K562 (cell line): ENCODE results near the gene UBE2D2. TPM values are rescaled to one million over a fixed set of nuclear protein-coding genes. Genes with fewer than 3 reads are reported as not detected.

Experiments
- ATAC-seq: fragments of 200-7000 bp; cut with Tn5 transposase; 3 replicates; pipeline ENCODE4 v1.9.1; 2020; ENCODE audit warnings: moderate library complexity
- BruUV-seq: library from RNA; stranded (reverse); fragments of 400-500 nt; replicated peaks from 2 replicates; lab custom pipeline; 2021; lab: Mats Ljungman, UMichigan
- CTCF ChIA-PET: fragments of 300-600 bp; formaldehyde crosslinking; extraction: SDS; loops from one replicate; lab custom pipeline; 2021; ENCODE audit warnings: low intra/inter-chr PET ratio; lab: Yijun Ruan, JAX
- POLR2A ChIA-PET: fragments of 300-600, 350-650 bp; sonication (Branson Sonifier 250); formaldehyde crosslinking; extraction: SDS; loops from one replicate; lab custom pipeline; 2021; ENCODE audit warnings: antibody characterized with exemption, inconsistent platforms; lab: Yijun Ruan, JAX
- DNase-seq, 4 experiments: peaks; one replicate each; pipeline versions ENCODE4 v3.0.0 to v3.0.0-alpha.2; 2011 to 2018; ENCODE audit warnings: low spot score in 3 of 4, mixed read lengths in 3 of 4; ENCODE audit errors: extremely low read depth in 1 of 4
- FAIRE-seq: peaks from 2 replicates; lab custom pipeline; 2011; peaks lifted over from hg19 to GRCh38; lab: Jason Lieb, UNC
- H2AFZ ChIP-seq: 2 replicates; pipeline ENCODE4 v1.6.0; 2011; ENCODE audit warnings: low read depth, low read length, control low read depth, inconsistent platforms
- H3K27ac ChIP-seq: fragments of 200-600 bp; 3 replicates; pipeline ENCODE4 v1.8.0; 2011; ENCODE audit warnings: low read depth, mild to moderate bottlenecking, control low read depth, inconsistent platforms, low read length, moderate library complexity, mixed read lengths; ENCODE audit errors: extremely low read depth
- H3K27me3 ChIP-seq, 2 experiments: fragments of 300-600 bp in 1 of 2; 2 replicates in 1 of 2; 3 replicates in 1 of 2; pipeline versions ENCODE4 v1.6.0 to v1.8.0; 2011; ENCODE audit warnings: inconsistent platforms in 2 of 2, low read length in 2 of 2, mild to moderate bottlenecking in 1 of 2, mixed read lengths in 1 of 2, moderate library complexity in 1 of 2; ENCODE audit not compliant: control insufficient read depth in 2 of 2, insufficient read depth in 2 of 2
- H3K36me3 ChIP-seq: fragments of 300-600 bp; 3 replicates; pipeline ENCODE4 v1.8.0; 2011; ENCODE audit warnings: mild to moderate bottlenecking, low read length, inconsistent platforms; ENCODE audit not compliant: control insufficient read depth, insufficient read depth
- H3K4me1 ChIP-seq, 2 experiments: fragments of 200-600 bp in 1 of 2; replicated peaks in 1 of 2; 2 replicates in 1 of 2; 3 replicates in 1 of 2; pipeline versions ENCODE4 v1.5.1 to v1.8.0; 2011; ENCODE audit warnings: inconsistent platforms in 2 of 2, low read length in 2 of 2, mild to moderate bottlenecking in 1 of 2, mixed read lengths in 1 of 2, moderate library complexity in 1 of 2; ENCODE audit not compliant: control insufficient read depth in 2 of 2, insufficient read depth in 2 of 2
- H3K4me2 ChIP-seq: 2 replicates; pipeline ENCODE4 v1.6.1; 2011; ENCODE audit warnings: low read length, control low read depth, inconsistent platforms, mixed read lengths; ENCODE audit not compliant: insufficient read depth
- H3K4me3 ChIP-seq: fragments of 200-600 bp; sonication (generic), shearing (Covaris generic); 2 replicates; pipeline ENCODE4 v1.5.1; 2016; ENCODE audit warnings: control low read depth, inconsistent platforms
- H3K79me2 ChIP-seq: fragments of 200-600 bp; 3 replicates; pipeline ENCODE4 v1.8.0; 2011; ENCODE audit warnings: low read length, inconsistent platforms; ENCODE audit not compliant: control insufficient read depth, insufficient read depth
- H3K9ac ChIP-seq, 2 experiments: 2 replicates each; pipeline versions ENCODE4 v1.6.0 to v1.6.1; 2011; ENCODE audit warnings: low read depth in 2 of 2, low read length in 2 of 2, control low read depth in 1 of 2, inconsistent platforms in 1 of 2, mild to moderate bottlenecking in 1 of 2, mixed read lengths in 1 of 2; ENCODE audit not compliant: insufficient read depth in 1 of 2
- H3K9me1 ChIP-seq: one replicate; pipeline ENCODE4 v1.6.0; 2011; ENCODE audit warnings: inconsistent platforms, mild to moderate bottlenecking, low read length, moderate library complexity; ENCODE audit not compliant: control insufficient read depth, insufficient read depth
- H3K9me3 ChIP-seq: replicated peaks from 2 replicates; pipeline ENCODE4 v1.5.1; 2011; ENCODE audit warnings: low read depth, low read length, inconsistent platforms; ENCODE audit not compliant: control insufficient read depth, insufficient read depth
- H4K20me1 ChIP-seq: replicated peaks from 2 replicates; pipeline ENCODE4 v1.6.1; 2011; ENCODE audit warnings: low read length, inconsistent platforms, mixed read lengths; ENCODE audit not compliant: control insufficient read depth, insufficient read depth
- C11orf30 ChIP-seq: fragments of 450-650 bp; IDR thresholded peaks from 2 replicates; pipeline ENCODE4 v1.6.1; 2016; ENCODE audit warnings: low read depth, mild to moderate bottlenecking
- FUS ChIP-seq: fragments of 200-400 bp; formaldehyde crosslinking; optimal IDR thresholded peaks from 2 replicates; pipeline ENCODE3; 2017; ENCODE audit warnings: low read depth, low read length
- KAT7 ChIP-seq: sonication (generic); formaldehyde crosslinking; IDR thresholded peaks from 2 replicates; pipeline ENCODE4 v1.8.0; 2022; ENCODE audit warnings: missing genetic modification reagents, mild to moderate bottlenecking, borderline replicate concordance
- KLF10 ChIP-seq: fragments of 250-450 bp; sonication (Bioruptor Pico); IDR thresholded peaks from 2 replicates; pipeline ENCODE4 v1.6.1; 2021; ENCODE audit warnings: matching md5 sums
- LARP7 ChIP-seq: fragments of 450-650 bp; IDR thresholded peaks from 2 replicates; pipeline ENCODE4 v1.6.1; 2016
- RBM25 ChIP-seq: fragments of 200-400 bp; formaldehyde crosslinking; IDR thresholded peaks from 2 replicates; pipeline ENCODE4 v1.6.1; 2018; ENCODE audit warnings: low read length, low read depth, moderate library complexity; ENCODE audit not compliant: severe bottlenecking
- ZBTB11 ChIP-seq, 3 experiments: fragments of 200-800 bp in 1 of 3; fragments of 250-450 bp in 1 of 3; fragments of 450-650 bp in 1 of 3; sonication (Bioruptor Pico) in 1 of 3; sonication (Bioruptor generic) in 1 of 3; formaldehyde crosslinking in 1 of 3; IDR thresholded peaks; 2 replicates each; pipeline versions ENCODE4 v1.6.1 to v1.8.0; 2016 to 2022; ENCODE audit warnings: mild to moderate bottlenecking in 2 of 3, missing genetic modification characterization in 2 of 3, missing compliant biosample characterization in 1 of 3, moderate library complexity in 1 of 3
- ZNF12 ChIP-seq: sonication (generic); formaldehyde crosslinking; IDR thresholded peaks from 2 replicates; pipeline ENCODE4 v1.4.0; 2020; ENCODE audit warnings: mild to moderate bottlenecking, missing genetic modification reagents
- ZNF589 ChIP-seq: fragments of 200-800 bp; sonication (Bioruptor generic); IDR thresholded peaks from 2 replicates; pipeline ENCODE4 v1.6.1; 2016; ENCODE audit warnings: low read depth, missing genetic modification characterization, missing compliant biosample characterization
- WGBS: fragments of 100-300 bp; shearing (Covaris generic); methylation state at CpG from one replicate; pipeline ENCODE4 v1.1.6; 2016; ENCODE audit warnings: low coverage, mixed read lengths; ENCODE audit not compliant: insufficient coverage; ENCODE audit errors: missing lambda C conversion rate; 5-methylcytosine and 5-hydroxymethylcytosine counted together
- in situ Hi-C: fragments of 300-500 bp; cut with MboI; formaldehyde crosslinking; loops from 4 replicates; pipeline ENCODE4 v1.15.0; 2018; ENCODE audit warnings: inconsistent platforms, mixed read lengths
- intact Hi-C: fragments of 100-400 bp; cut with micrococcal nuclease; formaldehyde crosslinking; loops from 2 replicates; pipeline ENCODE4 v1.14.2; 2022
- polyA plus RNA-seq, 8 experiments: library from polyadenylated mRNA; depleted of rRNA in 4 of 8; stranded (reverse) in 5 of 8; unstranded in 3 of 8; fragments of >200 nt; fragmentation: Nextera tagmentation in 2 of 8; fragmentation: Illumina TruSeq in 1 of 8; extraction: Ambion mirVana in 2 of 8; extraction: Trizol in 1 of 8; gene quantifications; 2 replicates each; pipeline versions ENCODE4 v1.2.1 to v1.2.3, GENCODE V29; 2011 to 2014; ENCODE audit warnings: inconsistent platforms in 1 of 8, missing spikeins in 1 of 8
- total RNA-seq, 7 experiments: library from RNA; depleted of rRNA in 6 of 7; stranded (reverse); fragments of >200 nt in 6 of 7; fragmentation: Illumina TruSeq in 2 of 7; extraction: Trizol in 2 of 7; gene quantifications; 2 replicates each; pipeline versions ENCODE4 v1.2.1 to v1.2.3, GENCODE V29; 2011 to 2021; ENCODE audit warnings: low replicate concordance in 1 of 7
- TF ChIP-seq, protein P1 (sequence below): fragments of 250-450 bp; sonication (Bioruptor Pico); IDR thresholded peaks from 2 replicates; pipeline ENCODE4 v1.4.0; 2020

UBE2D2 gene
- total and polyA plus RNA-seq, 9 of the 15 experiments (the other 6 are each of a cell fraction or from before 2014, with no cell fraction given): 53.6 to 198 (median 122) TPM

GRCh38 chr5:139574641-139575312 lies 13.6 kb downstream of the UBE2D2 start (continued):
- peak; percentile 75 for TF ChIP-seq RBM25

GRCh38 chr5:139575313-139575646 lies 14.1 kb downstream of the UBE2D2 start:
- no peak for DNase-seq
- no peak overlapping the region for H3K4me3 ChIP-seq
- ATAC-seq: no peak
- intact Hi-C loops: no loop called here
- H3K27me3 ChIP-seq: no peaks in the 10 kb centered on the region
- peaks cover 4% of the 10 kb centered on the region in 2 experiments; a peak in 3 of 5 replicates for H3K4me1 ChIP-seq
- H3K4me2 ChIP-seq: no peak overlapping the region
- no peak for FAIRE-seq
- TF ChIP-seq, protein P1, sequence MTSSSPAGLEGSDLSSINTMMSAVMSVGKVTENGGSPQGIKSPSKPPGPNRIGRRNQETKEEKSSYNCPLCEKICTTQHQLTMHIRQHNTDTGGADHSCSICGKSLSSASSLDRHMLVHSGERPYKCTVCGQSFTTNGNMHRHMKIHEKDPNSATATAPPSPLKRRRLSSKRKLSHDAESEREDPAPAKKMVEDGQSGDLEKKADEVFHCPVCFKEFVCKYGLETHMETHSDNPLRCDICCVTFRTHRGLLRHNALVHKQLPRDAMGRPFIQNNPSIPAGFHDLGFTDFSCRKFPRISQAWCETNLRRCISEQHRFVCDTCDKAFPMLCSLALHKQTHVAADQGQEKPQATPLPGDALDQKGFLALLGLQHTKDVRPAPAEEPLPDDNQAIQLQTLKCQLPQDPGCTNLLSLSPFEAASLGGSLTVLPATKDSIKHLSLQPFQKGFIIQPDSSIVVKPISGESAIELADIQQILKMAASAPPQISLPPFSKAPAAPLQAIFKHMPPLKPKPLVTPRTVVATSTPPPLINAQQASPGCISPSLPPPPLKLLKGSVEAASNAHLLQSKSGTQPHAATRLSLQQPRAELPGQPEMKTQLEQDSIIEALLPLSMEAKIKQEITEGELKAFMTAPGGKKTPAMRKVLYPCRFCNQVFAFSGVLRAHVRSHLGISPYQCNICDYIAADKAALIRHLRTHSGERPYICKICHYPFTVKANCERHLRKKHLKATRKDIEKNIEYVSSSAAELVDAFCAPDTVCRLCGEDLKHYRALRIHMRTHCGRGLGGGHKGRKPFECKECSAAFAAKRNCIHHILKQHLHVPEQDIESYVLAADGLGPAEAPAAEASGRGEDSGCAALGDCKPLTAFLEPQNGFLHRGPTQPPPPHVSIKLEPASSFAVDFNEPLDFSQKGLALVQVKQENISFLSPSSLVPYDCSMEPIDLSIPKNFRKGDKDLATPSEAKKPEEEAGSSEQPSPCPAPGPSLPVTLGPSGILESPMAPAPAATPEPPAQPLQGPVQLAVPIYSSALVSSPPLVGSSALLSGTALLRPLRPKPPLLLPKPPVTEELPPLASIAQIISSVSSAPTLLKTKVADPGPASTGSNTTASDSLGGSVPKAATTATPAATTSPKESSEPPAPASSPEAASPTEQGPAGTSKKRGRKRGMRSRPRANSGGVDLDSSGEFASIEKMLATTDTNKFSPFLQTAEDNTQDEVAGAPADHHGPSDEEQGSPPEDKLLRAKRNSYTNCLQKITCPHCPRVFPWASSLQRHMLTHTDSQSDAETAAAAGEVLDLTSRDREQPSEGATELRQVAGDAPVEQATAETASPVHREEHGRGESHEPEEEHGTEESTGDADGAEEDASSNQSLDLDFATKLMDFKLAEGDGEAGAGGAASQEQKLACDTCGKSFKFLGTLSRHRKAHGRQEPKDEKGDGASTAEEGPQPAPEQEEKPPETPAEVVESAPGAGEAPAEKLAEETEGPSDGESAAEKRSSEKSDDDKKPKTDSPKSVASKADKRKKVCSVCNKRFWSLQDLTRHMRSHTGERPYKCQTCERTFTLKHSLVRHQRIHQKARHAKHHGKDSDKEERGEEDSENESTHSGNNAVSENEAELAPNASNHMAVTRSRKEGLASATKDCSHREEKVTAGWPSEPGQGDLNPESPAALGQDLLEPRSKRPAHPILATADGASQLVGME (CRISPR knock-in tag): no peak
- TF ChIP-seq KLF10 (CRISPR knock-in tag) (no peak), ZNF589 (CRISPR knock-in tag) (no peak), ZBTB11 (CRISPR knock-in tag; IDR thresholded peaks at IDR 0.05) (no peak), ZNF12 (no peak), KAT7 (CRISPR knock-in tag) (no peak), C11orf30 (no peak), LARP7 (no peak), FUS (no peak)
- H3K27ac ChIP-seq: no peak overlapping the region
- H3K9me3 ChIP-seq: no peaks in the 10 kb centered on the region
- WGBS: 71% methylated on average over 2 of the region's 2 CpGs
- peaks cover 57% of the 10 kb centered on the region for H3K36me3 ChIP-seq
- H2AFZ ChIP-seq: no peak overlapping the region
- no TSS peak for BruUV-seq
- peaks cover 30% of the 10 kb centered on the region for H4K20me1 ChIP-seq
- H3K9ac ChIP-seq: no peak overlapping the region
- in situ Hi-C loops: no loop called here
- POLR2A ChIA-PET: interaction anchor here (0.5 to 2.7 kb wide), 7 partner anchors 9 to 152 kb away, joined by 3 to 19 read pairs (median 4); partner anchors contain the start of gene UBE2D2
- peaks cover 93% of the 10 kb centered on the region for H3K79me2 ChIP-seq
- no peaks in the 10 kb centered on the region for H3K9me1 ChIP-seq
- CTCF ChIA-PET: interaction anchor here (1.0 kb wide), 1 partner anchor 289 kb away, joined by 3 read pairs; no protein-coding TSS in a partner anchor
